ENCODE data around the gene CYFIP1.

DNA sequence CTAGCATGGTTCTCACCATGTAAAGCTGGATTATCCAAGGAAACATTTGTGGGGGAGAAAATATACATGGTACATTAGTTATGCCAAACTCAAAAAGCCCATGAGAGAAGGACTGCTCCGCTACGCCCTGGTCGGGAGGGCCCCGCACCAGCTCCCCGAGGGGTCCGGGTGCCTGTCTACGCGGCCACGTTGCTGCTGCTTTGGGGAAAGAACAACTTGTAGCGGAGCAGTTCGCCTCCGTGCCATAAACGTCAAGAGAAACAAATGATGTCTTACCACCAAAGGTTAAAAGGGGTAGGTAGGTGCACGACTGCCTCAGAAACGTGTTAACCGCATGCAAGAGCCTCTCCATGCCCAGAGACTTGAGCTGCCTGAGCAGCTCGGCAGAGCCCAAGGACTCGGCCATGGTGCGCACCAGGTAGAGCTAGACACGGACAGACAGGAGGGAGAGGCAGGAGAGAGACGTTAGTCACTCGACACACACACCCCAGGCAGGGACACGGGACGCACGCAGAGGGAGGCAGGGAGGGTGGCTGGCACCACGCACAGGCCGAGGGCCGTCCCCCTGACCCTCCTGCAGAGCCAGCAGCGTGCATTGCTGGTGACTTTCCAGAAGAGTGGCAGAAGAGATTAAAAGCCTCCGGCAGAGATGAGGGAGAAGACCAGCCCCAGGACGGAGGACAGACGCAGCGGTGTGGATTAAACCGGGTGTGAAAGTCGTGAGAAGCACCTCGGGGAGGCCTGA is 63.4 kb downstream of the CYFIP1 start:
- no peak for TF ChIP-seq BRCA1 (IDR thresholded peaks at IDR 0.05; ENCODE audit: low read depth, low read length)
- no peak for TF ChIP-seq ELK1 (IDR thresholded peaks at IDR 0.05; ENCODE audit: low read depth, low read length)
- no peak for TF ChIP-seq POLR2A (IDR thresholded peaks at IDR 0.05; ENCODE audit: low read depth, low read length)
- no peak for TF ChIP-seq SIX5 (IDR thresholded peaks at IDR 0.05; ENCODE audit: low read depth, low read length, severe bottlenecking)
- TF ChIP-seq ETV6 (conservative IDR thresholded peaks at IDR 0.05 in 1 of 2, IDR thresholded peaks at IDR 0.05 in 1 of 2; ENCODE audit: borderline replicate concordance in 1 of 2, low read depth in 1 of 2): no peak
- TF ChIP-seq IRF3 (IDR thresholded peaks at IDR 0.05): no peak
- TF ChIP-seq ZBTB33 (IDR thresholded peaks at IDR 0.05): no peak
- TF ChIP-seq, protein P1, sequence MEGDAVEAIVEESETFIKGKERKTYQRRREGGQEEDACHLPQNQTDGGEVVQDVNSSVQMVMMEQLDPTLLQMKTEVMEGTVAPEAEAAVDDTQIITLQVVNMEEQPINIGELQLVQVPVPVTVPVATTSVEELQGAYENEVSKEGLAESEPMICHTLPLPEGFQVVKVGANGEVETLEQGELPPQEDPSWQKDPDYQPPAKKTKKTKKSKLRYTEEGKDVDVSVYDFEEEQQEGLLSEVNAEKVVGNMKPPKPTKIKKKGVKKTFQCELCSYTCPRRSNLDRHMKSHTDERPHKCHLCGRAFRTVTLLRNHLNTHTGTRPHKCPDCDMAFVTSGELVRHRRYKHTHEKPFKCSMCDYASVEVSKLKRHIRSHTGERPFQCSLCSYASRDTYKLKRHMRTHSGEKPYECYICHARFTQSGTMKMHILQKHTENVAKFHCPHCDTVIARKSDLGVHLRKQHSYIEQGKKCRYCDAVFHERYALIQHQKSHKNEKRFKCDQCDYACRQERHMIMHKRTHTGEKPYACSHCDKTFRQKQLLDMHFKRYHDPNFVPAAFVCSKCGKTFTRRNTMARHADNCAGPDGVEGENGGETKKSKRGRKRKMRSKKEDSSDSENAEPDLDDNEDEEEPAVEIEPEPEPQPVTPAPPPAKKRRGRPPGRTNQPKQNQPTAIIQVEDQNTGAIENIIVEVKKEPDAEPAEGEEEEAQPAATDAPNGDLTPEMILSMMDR (IDR thresholded peaks at IDR 0.05 in 2 of 3, conservative IDR thresholded peaks at IDR 0.05 in 1 of 3; ENCODE audit: control insufficient read depth in 2 of 3, extremely low read depth in 1 of 3, insufficient read depth in 1 of 3, low read depth in 3 of 3, low read length in 3 of 3): no peak
- no peak for TF ChIP-seq EGR1 (IDR thresholded peaks at IDR 0.05; ENCODE audit: borderline replicate concordance in 1 of 2, low read depth in 2 of 2, low read length in 2 of 2)
- TF ChIP-seq TARDBP (IDR thresholded peaks at IDR 0.05; ENCODE audit: borderline replicate concordance): no peak
- no peak for TF ChIP-seq MYC (IDR thresholded peaks at IDR 0.05; ENCODE audit: insufficient read depth, insufficient read length, insufficient replicate concordance, low read length, severe bottlenecking)
- TF ChIP-seq CHD2 (IDR thresholded peaks at IDR 0.05; ENCODE audit: borderline replicate concordance, low read depth, low read length): no peak

Measured in GM12878 (cell line).